Spleen (tissue), 11 donors: ENCODE measurements around the gene XPC. TPM values are rescaled to one million over a fixed set of nuclear protein-coding genes. Genes with fewer than 3 reads are reported as not detected.

Source experiments
- DNase-seq: peaks from one replicate; pipeline ENCODE4 v3.0.0-alpha.2; 2020
- H3K27ac ChIP-seq, 8 donors: fragments of 200-600 bp; sonication (generic) in 7 of 8; 1 replicate in 4 of 8; 2 replicates in 4 of 8; pipeline versions ENCODE4 v1.5.0 to v1.8.0; 2016 to 2021; ENCODE audit warnings: inconsistent platforms in 4 of 8, mild to moderate bottlenecking in 4 of 8, moderate library complexity in 1 of 8
- H3K27me3 ChIP-seq, 7 donors: fragments of 200-600 bp; sonication (generic) in 6 of 7; replicated peaks in 1 of 7; 1 replicate in 4 of 7; 2 replicates in 3 of 7; pipeline versions ENCODE4 v1.5.0 to v1.8.0; 2016 to 2021; ENCODE audit warnings: inconsistent platforms in 3 of 7, mild to moderate bottlenecking in 1 of 7
- H3K36me3 ChIP-seq, 6 donors: fragments of 200-600 bp; sonication (generic) in 5 of 6; 1 replicate in 4 of 6; 2 replicates in 2 of 6; pipeline versions ENCODE4 v1.5.0 to v1.8.0; 2016 to 2021; ENCODE audit warnings: inconsistent platforms in 2 of 6
- H3K4me1 ChIP-seq, 6 donors: fragments of 200-600 bp; sonication (generic) in 5 of 6; 1 replicate in 3 of 6; 2 replicates in 3 of 6; pipeline versions ENCODE4 v1.5.0 to v1.8.0; 2016 to 2021; ENCODE audit warnings: inconsistent platforms in 3 of 6
- H3K4me3 ChIP-seq, 8 donors: fragments of 200-600 bp; sonication (generic) in 7 of 8; 1 replicate in 4 of 8; 2 replicates in 4 of 8; pipeline versions ENCODE4 v1.5.0 to v1.8.0; 2016 to 2021; ENCODE audit warnings: inconsistent platforms in 4 of 8, mild to moderate bottlenecking in 4 of 8, moderate library complexity in 2 of 8
- H3K9me3 ChIP-seq, 8 donors: fragments of 200-600 bp; sonication (generic) in 7 of 8; 1 replicate in 4 of 8; 2 replicates in 4 of 8; pipeline versions ENCODE4 v1.5.0 to v1.8.0; 2016 to 2021; ENCODE audit warnings: inconsistent platforms in 4 of 8
- CTCF ChIP-seq, 11 experiments: fragments of 200-600 bp in 7 of 11; fragments of 450-650 bp in 4 of 11; sonication (generic) in 4 of 11; IDR thresholded peaks in 8 of 11; conservative IDR thresholded peaks in 3 of 11; 1 replicate in 7 of 11; 2 replicates in 4 of 11; pipeline versions ENCODE4 v1.4.0 to v1.8.0; 2016 to 2021; ENCODE audit warnings: antibody characterized with exemption in 11 of 11, inconsistent platforms in 4 of 11, mild to moderate bottlenecking in 1 of 11
- POLR2A ChIP-seq, 3 donors: fragments of 450-650 bp; IDR thresholded peaks; one replicate each; pipeline ENCODE4 v1.5.1; 2017; ENCODE audit warnings: antibody characterized with exemption in 3 of 3, mild to moderate bottlenecking in 1 of 3
- POLR2AphosphoS5 ChIP-seq, 3 donors: sonication (generic); formaldehyde crosslinking; IDR thresholded peaks; one replicate each; pipeline ENCODE4 v1.5.1; 2017; ENCODE audit warnings: antibody characterized with exemption in 3 of 3
- WGBS, 5 donors: extraction: QIAGEN DNeasy Blood & Tissue Kit in 3 of 5; methylation state at CpG; one replicate each; pipeline versions ENCODE4 v1.1.5 to v1.1.7; 2013 to 2018; 5-methylcytosine and 5-hydroxymethylcytosine counted together
- intact Hi-C: fragments of 100-400 bp; cut with DNase I; formaldehyde crosslinking; loops from one replicate; pipeline ENCODE4 v1.15.0; 2023; ENCODE audit warnings: low total_unique reads
- polyA plus RNA-seq, 3 donors: library from polyadenylated mRNA; stranded (reverse); fragments of 200-250 nt; gene quantifications; one replicate each; pipeline ENCODE4 v1.2.1, GENCODE V29; 2013
- total RNA-seq, 7 donors: library from RNA; depleted of rRNA in 3 of 7; stranded (reverse); fragments of >200 nt in 3 of 7; fragmentation: NEBNext Ultra II Directional in 4 of 7; extraction: Animal tissue kit (Norgen Biotek cat#: 25700) in 4 of 7; gene quantifications; one replicate each; pipeline versions ENCODE4 v1.1.0 to v1.2.1, GENCODE V29; 2016 to 2021
- donor health status: healthy with polysubstance abuse.
- donor health status: DM: no; HTN: no; CAD: no; lungs with moderate emphysema.
- donor health status: DM: no; HTN: no; CAD: no.
- donor health status: Bipolar disorder and iron deficiency.
- donor health status: healthy.
- donor health status: DM: no; HTN: no; CAD: no.
- donor health status: DM: yes; HTN: yes; CAD: no.

The XPC gene
- total and polyA plus RNA-seq, 10 donors: 16.1 to 65.6 (median 47.3) TPM

- WGBS, 5 donors: 66 to 79% (median 71%) methylated on average over 2 of the region's 2 CpGs
- H3K36me3 ChIP-seq: peaks cover 0 to 72% (median 60%) of the 10 kb centered on the region in 6 donors
Observed at GRCh38 chr3:14183015-14183577, 4.7 kb upstream of the XPC start.

GRCh38 chr3:14181253-14181652 lies 2.9 kb upstream of the XPC start:
- H3K36me3 ChIP-seq: peaks cover 0 to 54% (median 42%) of the 10 kb centered on the region in 6 donors
- H3K27ac ChIP-seq: no peak overlapping the region
- H3K4me1 ChIP-seq: peaks cover 19 to 71% (median 37%) of the 10 kb centered on the region in 6 donors
- no peaks in the 10 kb centered on the region for H3K27me3 ChIP-seq
- intact Hi-C loops: no loop called here
- no peak overlapping the region for H3K4me3 ChIP-seq
- DNase-seq: no peak
- H3K9me3 ChIP-seq: no peaks in the 10 kb centered on the region
- WGBS, 5 donors: 96 to 100% (median 97%) methylated on average over 3 of the region's 3 CpGs
- TF ChIP-seq POLR2AphosphoS5 (IDR thresholded peaks at IDR 0.05) (no peak), POLR2A (IDR thresholded peaks at IDR 0.05) (no peak), CTCF (IDR thresholded peaks at IDR 0.05 in 8 of 11, conservative IDR thresholded peaks at IDR 0.05 in 3 of 11) (no peak)

More at GRCh38 chr3:14183015-14183577, 4.7 kb upstream of the XPC start:
- Histone ChIP-seq H3K9me3 (no peaks in the 10 kb centered on the region), H3K4me1 (peaks cover 7 to 60% (median 19%) of the 10 kb centered on the region in 6 donors), H3K27ac (no peak overlapping the region), H3K4me3 (no peak overlapping the region), H3K27me3 (no peaks in the 10 kb centered on the region)
- intact Hi-C loops: no loop called here
- TF ChIP-seq POLR2A (IDR thresholded peaks at IDR 0.05) (no peak), CTCF (IDR thresholded peaks at IDR 0.05 in 8 of 11, conservative IDR thresholded peaks at IDR 0.05 in 3 of 11) (no peak), POLR2AphosphoS5 (IDR thresholded peaks at IDR 0.05) (no peak)
- no peak for DNase-seq

GRCh38 chr3:14179795-14180194 lies 1.4 kb upstream of the XPC start:
- Histone ChIP-seq H3K9me3 (no peaks in the 10 kb centered on the region), H3K4me1 (peaks cover 34 to 86% (median 52%) of the 10 kb centered on the region in 6 donors), H3K27ac (no peak overlapping the region), H3K4me3 (peak overlapping the region in 3 of 8 donors; percentile 68 to 90 (median 70)), H3K36me3 (peaks cover 0 to 39% (median 30%) of the 10 kb centered on the region in 6 donors), H3K27me3 (no peaks in the 10 kb centered on the region)
- intact Hi-C loops: loop anchor here (5.0 kb wide), 1 partner anchor 57 kb away; the partner anchor contains the start of gene CHCHD4
- no peak for DNase-seq
- TF ChIP-seq CTCF (IDR thresholded peaks at IDR 0.05 in 8 of 11, conservative IDR thresholded peaks at IDR 0.05 in 3 of 11) (no peak), POLR2AphosphoS5 (IDR thresholded peaks at IDR 0.05) (no peak), POLR2A (IDR thresholded peaks at IDR 0.05) (no peak)
- 89 to 99% (median 97%) methylated on average over 1 of the region's 1 CpG for WGBS, 5 donors

GRCh38 chr3:14179114-14179465 lies 689 bp upstream of the XPC start:
- H3K9me3 ChIP-seq: no peaks in the 10 kb centered on the region
- H3K27me3 ChIP-seq: no peaks in the 10 kb centered on the region
- peaks cover 36 to 91% (median 57%) of the 10 kb centered on the region in 6 donors for H3K4me1 ChIP-seq
- no peak for DNase-seq
- peak overlapping the region; percentile 62 to 90 (median 74) for H3K4me3 ChIP-seq
- H3K27ac ChIP-seq: peak overlapping the region; percentile 95 to 99 (median 98)
- no peak for TF ChIP-seq POLR2AphosphoS5 (IDR thresholded peaks at IDR 0.05)
- no peak for TF ChIP-seq CTCF (IDR thresholded peaks at IDR 0.05 in 8 of 11, conservative IDR thresholded peaks at IDR 0.05 in 3 of 11)
- TF ChIP-seq POLR2A (IDR thresholded peaks at IDR 0.05): no peak
- H3K36me3 ChIP-seq: peaks cover 0 to 33% (median 25%) of the 10 kb centered on the region in 6 donors
- intact Hi-C loops: loop anchor here (5.0 kb wide), 1 partner anchor 57 kb away; the partner anchor contains the start of gene CHCHD4
- WGBS, 5 donors: 4 to 10% (median 6%) methylated on average over 3 of the region's 3 CpGs
